PC-3 (cell line): ENCODE measurements around the gene GIGYF2. TPM values are rescaled to one million over a fixed set of nuclear protein-coding genes. Genes with fewer than 3 reads are reported as not detected.
A peak's percentile ranks its signal among the peaks of the same experiment; 100 is the strongest.
"Not testable (repeated sequence)": the region's sequence is repeated elsewhere in the genome, so short reads cannot be mapped to it uniquely, and the experiment has no call there.

Source experiments
- ATAC-seq: fragments of 200-7000 bp; cut with Tn5 transposase; 2 replicates; pipeline ENCODE4 v1.9.1; 2020; ENCODE audit warnings: mild to moderate bottlenecking, moderate library complexity
- BruUV-seq: library from RNA; stranded (reverse); fragments of 400-500 nt; replicated peaks from 2 replicates; lab custom pipeline; 2021; lab: Mats Ljungman, UMichigan
- CTCF ChIA-PET: fragments of 300-600 bp; sonication (Branson Sonifier 250); formaldehyde crosslinking; loops from one replicate; lab custom pipeline; 2022; ENCODE audit warnings: antibody characterized with exemption; lab: Charles Lee
- POLR2A ChIA-PET: fragments of 300-600 bp; sonication (Branson Sonifier 250); formaldehyde crosslinking; loops from one replicate; lab custom pipeline; 2022; ENCODE audit warnings: antibody characterized with exemption; ENCODE audit not compliant: unreplicated experiment; lab: Charles Lee
- DNase-seq: peaks from one replicate; pipeline ENCODE4 v3.0.0-alpha.2; 2015
- H2AFZ ChIP-seq: fragments of 300-600 bp; sonication (generic); 2 replicates; pipeline ENCODE4 v1.6.0; 2016; ENCODE audit warnings: antibody characterized with exemption, low read length
- H3F3A ChIP-seq: fragments of 300-600 bp; sonication (generic); one replicate; pipeline ENCODE4 v1.6.0; 2017; ENCODE audit warnings: antibody characterized with exemption, low read length, control low read depth, mild to moderate bottlenecking; ENCODE audit not compliant: unreplicated experiment
- H3K27ac ChIP-seq: fragments of 300-600 bp; sonication (generic); 2 replicates; pipeline ENCODE4 v1.5.1; 2016; ENCODE audit warnings: mild to moderate bottlenecking, low read length
- H3K27me3 ChIP-seq: fragments of 300-600 bp; sonication (generic); 2 replicates; pipeline ENCODE4 v1.6.1; 2016; ENCODE audit warnings: low read length, mixed read lengths
- H3K36me3 ChIP-seq: fragments of 300-600 bp; sonication (generic); 2 replicates; pipeline ENCODE4 v1.6.1; 2016; ENCODE audit warnings: low read depth, mixed run types, low read length, mixed read lengths
- H3K4me1 ChIP-seq: fragments of 300-600 bp; sonication (generic); 2 replicates; pipeline ENCODE4 v1.5.1; 2016; ENCODE audit warnings: low read length; ENCODE audit not compliant: insufficient read depth
- H3K4me2 ChIP-seq: fragments of 300-600 bp; sonication (generic); 2 replicates; pipeline ENCODE4 v1.6.0; 2016; ENCODE audit warnings: low read length
- H3K4me3 ChIP-seq: fragments of 300-600 bp; sonication (generic); 2 replicates; pipeline ENCODE4 v1.5.1; 2016; ENCODE audit warnings: mild to moderate bottlenecking, low read length, mixed read lengths
- H3K79me2 ChIP-seq: fragments of 300-600 bp; sonication (generic); 2 replicates; pipeline ENCODE4 v1.6.1; 2017; ENCODE audit warnings: low read length, mixed read lengths
- H3K9ac ChIP-seq: fragments of 300-600 bp; sonication (generic); 2 replicates; pipeline ENCODE4 v1.6.0; 2016; ENCODE audit warnings: mild to moderate bottlenecking, low read length
- H3K9me2 ChIP-seq: fragments of 300-600 bp; sonication (generic); replicated peaks from 2 replicates; pipeline ENCODE4 v1.6.1; 2016; ENCODE audit warnings: mixed run types, low read length, mixed read lengths
- H3K9me3 ChIP-seq: fragments of 300-600 bp; sonication (generic); 2 replicates; pipeline ENCODE4 v1.6.1; 2016; ENCODE audit warnings: low read length, mixed read lengths
- H4K20me1 ChIP-seq: fragments of 300-600 bp; sonication (generic); 2 replicates; pipeline ENCODE4 v1.6.1; 2016; ENCODE audit warnings: low read length, mixed read lengths
- CTCF ChIP-seq: fragments of 300-600 bp; sonication (generic); conservative IDR thresholded peaks from 2 replicates; pipeline ENCODE4 v1.5.1; 2017; ENCODE audit warnings: antibody characterized with exemption, low read depth, mild to moderate bottlenecking, low read length
- EZH2 ChIP-seq: fragments of 300-600 bp; sonication (generic); IDR thresholded peaks from one replicate; pipeline ENCODE4 v1.6.1; 2017; ENCODE audit warnings: antibody characterized with exemption, mild to moderate bottlenecking, low read length; ENCODE audit not compliant: unreplicated experiment
- EZH2phosphoT487 ChIP-seq: fragments of 300-600 bp; sonication (generic); IDR thresholded peaks from 2 replicates; pipeline ENCODE4 v1.6.1; 2018; ENCODE audit warnings: mild to moderate bottlenecking, antibody characterized with exemption, low read length, borderline replicate concordance
- intact Hi-C: fragments of 100-400 bp; cut with micrococcal nuclease; formaldehyde crosslinking; loops from 2 replicates; pipeline ENCODE4 v1.9.0; 2023
- total RNA-seq: library from RNA; depleted of rRNA; stranded (reverse); fragments of >200 nt; gene quantifications from 2 replicates; pipeline ENCODE4 v1.2.3, GENCODE V29; 2014

Gene GIGYF2
- total RNA-seq, 1 experiment from 2014 or later = 41.3 TPM

GRCh38 chr2:232707076-232707475 is 9.9 kb downstream of the GIGYF2 start:
- no peak for TF ChIP-seq EZH2phosphoT487
- no peak for TF ChIP-seq CTCF
- TF ChIP-seq EZH2 = no peak
- intact Hi-C loops = no loop called here
- no peak for ATAC-seq
- no peak overlapping the region for H2AFZ ChIP-seq
- H3K4me3 ChIP-seq = no peak overlapping the region
- no peaks in the 10 kb centered on the region for H3K9me2 ChIP-seq
- CTCF ChIA-PET = no interaction called here
- H3K4me2 ChIP-seq = no peak overlapping the region
- no TSS peak for BruUV-seq
- DNase-seq = no peak
- no peaks in the 10 kb centered on the region for H3K27me3 ChIP-seq
- no peaks in the 10 kb centered on the region for H4K20me1 ChIP-seq
- no peaks in the 10 kb centered on the region for H3K9me3 ChIP-seq
- no peak overlapping the region for H3K9ac ChIP-seq
- H3K4me1 ChIP-seq = no peaks in the 10 kb centered on the region
- POLR2A ChIA-PET = no interaction called here
- H3K36me3 ChIP-seq = peaks cover 22% of the 10 kb centered on the region
- H3K27ac ChIP-seq = no peak overlapping the region
- H3K79me2 ChIP-seq = peaks cover 72% of the 10 kb centered on the region
- H3F3A ChIP-seq = no peaks in the 10 kb centered on the region

GRCh38 chr2:232713505-232713904 is 16.4 kb downstream of the GIGYF2 start:
- Histone ChIP-seq H4K20me1 (peaks cover 11% of the 10 kb centered on the region; the same call in 1 of the 2 replicates), H2AFZ (no peak overlapping the region), H3K9me2 (no peaks in the 10 kb centered on the region), H3K4me3 (no peak overlapping the region), H3K9ac (no peak overlapping the region), H3K79me2 (peaks cover 78% of the 10 kb centered on the region), H3F3A (no peaks in the 10 kb centered on the region), H3K9me3 (no peaks in the 10 kb centered on the region), H3K4me2 (no peak overlapping the region), H3K36me3 (peaks cover 23% of the 10 kb centered on the region), H3K27me3 (no peaks in the 10 kb centered on the region), H3K4me1 (no peaks in the 10 kb centered on the region), H3K27ac (no peak overlapping the region)
- DNase-seq (no peak), ATAC-seq (no peak)
- POLR2A ChIA-PET = no interaction called here
- CTCF ChIA-PET = no interaction called here
- intact Hi-C loops = no loop called here
- no TSS peak for BruUV-seq
- TF ChIP-seq EZH2 = no peak
- no peak for TF ChIP-seq EZH2phosphoT487
- no peak for TF ChIP-seq CTCF

- BruUV-seq = no TSS peak
- Histone ChIP-seq H3F3A (no peaks in the 10 kb centered on the region), H2AFZ (no peak overlapping the region), H3K9ac (no peak overlapping the region), H3K4me1 (no peaks in the 10 kb centered on the region), H3K79me2 (peaks cover 93% of the 10 kb centered on the region), H3K27ac (no peak overlapping the region), H3K4me2 (no peak overlapping the region), H3K27me3 (no peaks in the 10 kb centered on the region), H3K36me3 (peaks cover 25% of the 10 kb centered on the region), H4K20me1 (peaks cover 12% of the 10 kb centered on the region; the same call in 1 of the 2 replicates), H3K4me3 (no peak overlapping the region), H3K9me3 (no peaks in the 10 kb centered on the region), H3K9me2 (no peaks in the 10 kb centered on the region)
- ATAC-seq (peak; percentile 43; the same call in 1 of the 2 replicates), DNase-seq (peak; percentile 6)
- ChIA-PET CTCF (no interaction called here), POLR2A (no interaction called here)
- TF ChIP-seq EZH2phosphoT487 (no peak), CTCF (no peak), EZH2 (no peak)
- intact Hi-C loops = no loop called here
These were observed 17.8 kb downstream of the GIGYF2 start for GRCh38 chr2:232714969-232715368.

GRCh38 chr2:232720056-232720455 is 22.9 kb downstream of the GIGYF2 start:
- H4K20me1 ChIP-seq = peaks cover 23% of the 10 kb centered on the region; the same call in 1 of the 2 replicates
- H3K79me2 ChIP-seq = peaks cover 84% of the 10 kb centered on the region
- H3K4me1 ChIP-seq, H3K4me2 ChIP-seq, H3K4me3 ChIP-seq, H3K9ac ChIP-seq, intact Hi-C loops, H3K27me3 ChIP-seq, BruUV-seq, CTCF ChIA-PET, POLR2A ChIA-PET, H3K27ac ChIP-seq, H2AFZ ChIP-seq, DNase-seq, H3F3A ChIP-seq, H3K9me2 ChIP-seq, ATAC-seq, H3K9me3 ChIP-seq: not testable (repeated sequence)
- peaks cover 19% of the 10 kb centered on the region for H3K36me3 ChIP-seq
